Osteocyte (in vitro differentiated cells): Measurements from ENCODE around the gene PA2G4. TPM values are rescaled to one million over a fixed set of nuclear protein-coding genes. Genes with fewer than 3 reads are reported as not detected.

Source experiments
- DNase-seq: peaks from one replicate; pipeline ENCODE4 v3.0.0; 2021; ENCODE audit warnings: mixed read lengths; ENCODE audit not compliant: unreplicated experiment; ENCODE audit errors: extremely low spot score
- H3K27ac Mint-ChIP-seq: one replicate; pipeline ENCODE4 v1.8.0; 2021; ENCODE audit warnings: mild to moderate bottlenecking, mixed read lengths; ENCODE audit not compliant: unreplicated experiment
- H3K27me3 Mint-ChIP-seq: one replicate; pipeline ENCODE4 v1.8.0; 2021; ENCODE audit warnings: mixed read lengths; ENCODE audit not compliant: unreplicated experiment
- H3K36me3 Mint-ChIP-seq: one replicate; pipeline ENCODE4 v1.8.0; 2021; ENCODE audit warnings: mixed read lengths; ENCODE audit not compliant: unreplicated experiment
- H3K4me1 Mint-ChIP-seq: one replicate; pipeline ENCODE4 v1.8.0; 2021; ENCODE audit warnings: mixed read lengths; ENCODE audit not compliant: unreplicated experiment
- H3K4me3 Mint-ChIP-seq: one replicate; pipeline ENCODE4 v1.8.0; 2021; ENCODE audit warnings: mild to moderate bottlenecking, moderate library complexity, mixed read lengths; ENCODE audit not compliant: unreplicated experiment
- H3K9me3 Mint-ChIP-seq: one replicate; pipeline ENCODE4 v1.8.0; 2021; ENCODE audit warnings: mixed read lengths; ENCODE audit not compliant: unreplicated experiment
- total RNA-seq: library from RNA; stranded (reverse); gene quantifications from 2 replicates; pipeline ENCODE4 v1.2.1, GENCODE V29; 2021
- TF ChIP-seq, protein P1 (sequence below): fragments of 200-600 bp; sonication (generic); IDR thresholded peaks from 2 replicates; pipeline ENCODE4 v1.5.0; 2021; ENCODE audit warnings: antibody characterized with exemption, mild to moderate bottlenecking, moderate library complexity

The PA2G4 gene
- total RNA-seq, 1 donor from 2014 or later, result 85.9 TPM

DNA sequence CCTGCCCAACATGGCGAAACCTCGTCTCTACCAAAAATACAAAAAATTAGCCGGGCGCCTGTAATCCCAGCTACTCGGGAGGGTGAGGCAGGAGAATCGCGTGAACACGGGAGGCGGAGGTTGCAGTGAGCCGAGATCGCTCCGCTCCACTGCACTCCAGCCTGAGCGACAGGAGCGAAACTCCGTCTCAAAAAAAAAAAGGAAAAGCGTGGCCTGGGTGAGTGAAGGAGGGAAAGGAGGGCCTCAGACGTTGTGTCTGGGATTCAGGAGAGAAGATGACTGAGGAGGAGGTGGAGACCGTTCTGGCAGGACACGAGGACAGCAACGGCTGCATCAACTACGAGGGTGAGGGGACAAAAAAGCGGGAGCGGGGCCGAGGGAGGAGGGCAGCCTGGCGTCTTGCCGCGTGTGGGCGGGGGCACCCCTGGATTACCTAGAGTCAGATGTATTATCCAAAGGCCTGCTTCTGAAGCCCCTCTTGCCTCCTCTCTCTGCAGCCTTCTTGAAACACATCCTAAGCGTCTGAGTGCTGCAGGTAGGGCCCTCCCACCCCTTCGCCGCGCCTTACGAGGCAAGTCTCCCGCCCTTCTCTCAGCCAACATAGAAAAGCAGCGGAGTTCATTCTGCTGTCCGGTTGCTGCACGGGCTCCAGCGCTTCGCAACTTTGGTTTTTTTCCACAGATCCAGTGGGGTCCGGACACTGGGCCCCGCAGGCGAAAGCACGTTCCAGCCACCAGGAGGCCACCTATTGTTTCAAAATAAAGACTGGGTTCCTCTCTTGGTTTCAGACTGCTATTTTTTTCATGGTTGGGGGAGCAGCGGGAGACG lies 53.1 kb downstream of the PA2G4 start:
- peak; percentile 92 for DNase-seq
- peaks cover 35% of the 10 kb centered on the region for H3K36me3 Mint-ChIP-seq
- no peaks in the 10 kb centered on the region for H3K27me3 Mint-ChIP-seq
- H3K27ac Mint-ChIP-seq, result peak overlapping the region; percentile 98
- TF ChIP-seq, protein P1, sequence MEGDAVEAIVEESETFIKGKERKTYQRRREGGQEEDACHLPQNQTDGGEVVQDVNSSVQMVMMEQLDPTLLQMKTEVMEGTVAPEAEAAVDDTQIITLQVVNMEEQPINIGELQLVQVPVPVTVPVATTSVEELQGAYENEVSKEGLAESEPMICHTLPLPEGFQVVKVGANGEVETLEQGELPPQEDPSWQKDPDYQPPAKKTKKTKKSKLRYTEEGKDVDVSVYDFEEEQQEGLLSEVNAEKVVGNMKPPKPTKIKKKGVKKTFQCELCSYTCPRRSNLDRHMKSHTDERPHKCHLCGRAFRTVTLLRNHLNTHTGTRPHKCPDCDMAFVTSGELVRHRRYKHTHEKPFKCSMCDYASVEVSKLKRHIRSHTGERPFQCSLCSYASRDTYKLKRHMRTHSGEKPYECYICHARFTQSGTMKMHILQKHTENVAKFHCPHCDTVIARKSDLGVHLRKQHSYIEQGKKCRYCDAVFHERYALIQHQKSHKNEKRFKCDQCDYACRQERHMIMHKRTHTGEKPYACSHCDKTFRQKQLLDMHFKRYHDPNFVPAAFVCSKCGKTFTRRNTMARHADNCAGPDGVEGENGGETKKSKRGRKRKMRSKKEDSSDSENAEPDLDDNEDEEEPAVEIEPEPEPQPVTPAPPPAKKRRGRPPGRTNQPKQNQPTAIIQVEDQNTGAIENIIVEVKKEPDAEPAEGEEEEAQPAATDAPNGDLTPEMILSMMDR, result peak; percentile 67
- peaks cover 62% of the 10 kb centered on the region for H3K4me1 Mint-ChIP-seq
- H3K4me3 Mint-ChIP-seq, result peak overlapping the region; percentile 95
- H3K9me3 Mint-ChIP-seq, result no peaks in the 10 kb centered on the region

DNA sequence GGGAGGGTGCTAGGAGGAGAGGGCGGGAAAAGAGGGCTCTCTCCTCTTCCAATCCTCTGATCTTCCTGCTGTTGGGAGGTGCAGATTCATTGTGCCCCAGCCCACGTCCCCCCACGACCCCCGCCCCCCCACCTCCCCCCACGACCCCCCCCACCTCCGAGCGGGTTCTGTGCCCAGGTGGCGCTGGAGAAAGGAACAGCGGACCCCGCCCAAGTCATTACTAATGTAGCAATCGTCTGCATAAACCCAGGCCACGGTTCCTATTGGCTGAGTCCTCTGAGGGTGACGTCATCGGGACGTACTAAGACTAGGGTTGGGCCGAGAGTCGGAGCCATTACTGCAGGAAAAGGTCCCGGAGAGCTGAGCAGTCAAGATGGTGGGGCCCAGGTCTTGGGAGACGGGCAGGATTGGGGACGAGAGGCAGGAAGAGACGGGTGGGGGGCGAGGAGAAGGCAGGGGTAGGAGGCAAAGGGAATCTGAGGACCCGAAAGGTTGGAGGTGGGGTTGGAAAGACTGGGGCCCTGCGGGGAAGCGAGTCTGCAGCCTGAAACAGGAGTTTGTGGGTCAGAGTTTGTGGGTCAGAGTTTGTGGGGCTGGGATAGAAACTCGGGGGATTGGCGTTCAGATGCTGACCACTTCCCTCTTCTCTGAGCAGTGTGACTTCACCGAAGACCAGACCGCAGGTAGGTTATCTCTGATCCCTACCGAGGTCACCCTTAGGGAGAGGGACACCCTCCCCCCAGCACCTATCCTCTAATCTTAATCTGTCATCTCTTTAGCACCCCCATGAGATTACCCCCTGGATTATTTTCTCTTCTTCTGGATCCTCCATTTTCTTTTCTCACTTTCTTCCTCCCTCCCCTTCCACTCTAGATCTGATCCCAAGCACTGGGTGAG lies 53.9 kb downstream of the PA2G4 start, which contains the start of gene MYL6:
MYL6 (plus strand) TSS at position 331 of the 897 bp plus-strand sequence; CDS start at position 374, 43 bp downstream.
- Mint-ChIP-seq H3K27ac (peak within 1 kb of the TSS; percentile 98), H3K27me3 (no peaks in the 10 kb centered on the region), H3K36me3 (peaks cover 38% of the 10 kb centered on the region), H3K4me3 (peak within 1 kb of the TSS; percentile 95), H3K9me3 (no peaks in the 10 kb centered on the region), H3K4me1 (peaks cover 56% of the 10 kb centered on the region)
- DNase-seq, result peak; percentile 96
- TF ChIP-seq, protein P1, result no peak

DNA sequence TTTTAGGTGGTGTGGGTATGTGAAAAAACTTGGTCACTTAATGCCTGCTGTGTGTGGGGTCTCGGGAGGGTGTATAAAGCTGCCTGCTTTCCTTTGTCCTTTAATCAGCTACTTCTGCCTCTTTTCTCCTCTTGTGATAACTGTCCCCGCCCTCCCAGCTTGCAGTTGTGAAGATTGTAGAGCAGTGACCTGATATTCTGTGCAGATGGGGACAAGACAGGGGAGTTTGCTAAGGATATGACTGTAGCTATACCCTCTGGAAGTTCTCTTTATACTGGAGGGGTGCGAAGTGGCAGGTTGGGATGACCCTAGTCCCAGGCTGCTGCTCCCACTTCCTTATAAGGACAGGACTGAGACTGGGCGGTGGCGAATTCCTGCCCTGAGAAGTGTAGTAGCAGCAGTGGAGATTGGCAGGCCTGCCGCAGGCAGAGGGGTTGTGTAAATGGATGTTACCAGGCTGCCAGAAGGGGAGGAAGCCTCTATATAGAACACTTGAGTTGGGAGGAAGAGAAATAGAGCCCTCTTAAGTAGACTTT lies 54.6 kb downstream of the PA2G4 start:
- H3K9me3 Mint-ChIP-seq, result no peaks in the 10 kb centered on the region
- H3K4me3 Mint-ChIP-seq, result peak overlapping the region; percentile 95
- H3K4me1 Mint-ChIP-seq, result peaks cover 52% of the 10 kb centered on the region
- H3K36me3 Mint-ChIP-seq, result peaks cover 43% of the 10 kb centered on the region
- TF ChIP-seq, protein P1, result no peak
- no peak for DNase-seq
- H3K27me3 Mint-ChIP-seq, result no peaks in the 10 kb centered on the region
- peak overlapping the region; percentile 98 for H3K27ac Mint-ChIP-seq

DNA sequence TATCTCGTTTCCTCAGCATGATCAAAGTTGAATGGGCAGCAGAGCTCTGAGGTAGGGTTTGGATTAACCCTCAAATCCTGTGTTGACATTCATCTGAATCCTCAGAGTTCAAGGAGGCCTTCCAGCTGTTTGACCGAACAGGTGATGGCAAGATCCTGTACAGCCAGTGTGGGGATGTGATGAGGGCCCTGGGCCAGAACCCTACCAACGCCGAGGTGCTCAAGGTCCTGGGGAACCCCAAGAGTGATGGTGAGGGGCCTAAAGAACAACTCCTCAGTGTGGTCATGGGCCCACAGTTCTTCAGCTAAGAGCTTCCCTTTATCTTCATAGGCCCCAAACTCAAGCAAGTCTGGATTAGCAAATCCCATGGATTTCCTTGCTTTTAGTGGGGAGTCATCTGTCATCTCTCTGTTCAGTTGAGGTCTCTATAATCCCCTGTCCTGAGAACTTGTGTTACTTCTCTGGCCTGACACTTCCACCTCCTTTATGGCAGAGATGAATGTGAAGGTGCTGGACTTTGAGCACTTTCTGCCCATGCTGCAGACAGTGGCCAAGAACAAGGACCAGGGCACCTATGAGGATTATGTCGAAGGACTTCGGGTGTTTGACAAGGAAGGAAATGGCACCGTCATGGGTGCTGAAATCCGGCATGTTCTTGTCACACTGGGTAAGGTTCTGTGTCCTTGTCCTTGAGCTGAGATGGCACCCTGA lies 55.3 kb downstream of the PA2G4 start:
- TF ChIP-seq, protein P1, result no peak
- Mint-ChIP-seq H3K27me3 (no peaks in the 10 kb centered on the region), H3K27ac (peak overlapping the region; percentile 98), H3K4me3 (peak overlapping the region; percentile 95), H3K36me3 (peaks cover 47% of the 10 kb centered on the region), H3K9me3 (no peaks in the 10 kb centered on the region), H3K4me1 (peaks cover 52% of the 10 kb centered on the region)
- no peak for DNase-seq
